Subcutaneous abdominal adipose tissue (tissue), 5 donors: Measurements from ENCODE around the gene MBD6.

Source experiments
- H3K27ac ChIP-seq: one replicate; pipeline ENCODE4 v1.7.0; 2013; ENCODE audit warnings: low read depth, mild to moderate bottlenecking, inconsistent platforms, low read length, moderate library complexity
- H3K27me3 ChIP-seq, 5 donors: one replicate each; pipeline ENCODE4 v1.7.0; 2013; ENCODE audit warnings: low read length in 5 of 5, inconsistent platforms in 1 of 5; ENCODE audit not compliant: control insufficient read depth in 5 of 5, insufficient read depth in 4 of 5
- H3K36me3 ChIP-seq, 5 donors: one replicate each; pipeline ENCODE4 v1.7.0; 2013; ENCODE audit warnings: low read length in 5 of 5; ENCODE audit not compliant: control insufficient read depth in 5 of 5, insufficient read depth in 5 of 5
- H3K4me1 ChIP-seq, 5 donors: one replicate each; pipeline ENCODE4 v1.7.0; 2013; ENCODE audit warnings: low read length in 5 of 5, mild to moderate bottlenecking in 3 of 5, moderate library complexity in 1 of 5; ENCODE audit not compliant: control insufficient read depth in 5 of 5, insufficient read depth in 5 of 5
- H3K4me3 ChIP-seq, 5 donors: one replicate each; pipeline ENCODE4 v1.7.0; 2013; ENCODE audit warnings: low read length in 5 of 5, low read depth in 1 of 5
- H3K9ac ChIP-seq, 5 donors: one replicate each; pipeline ENCODE4 v1.7.0; 2013; ENCODE audit warnings: low read length in 5 of 5, mild to moderate bottlenecking in 4 of 5, moderate library complexity in 3 of 5
- H3K9me3 ChIP-seq, 5 donors: one replicate each; pipeline ENCODE4 v1.7.0; 2013; ENCODE audit warnings: low read length in 5 of 5; ENCODE audit not compliant: control insufficient read depth in 5 of 5
- donor health status: healthy.
- donor health status: healthy.
- donor health status: healthy.
- donor health status: healthy.
- donor health status: healthy.

MBD6 gene

DNA sequence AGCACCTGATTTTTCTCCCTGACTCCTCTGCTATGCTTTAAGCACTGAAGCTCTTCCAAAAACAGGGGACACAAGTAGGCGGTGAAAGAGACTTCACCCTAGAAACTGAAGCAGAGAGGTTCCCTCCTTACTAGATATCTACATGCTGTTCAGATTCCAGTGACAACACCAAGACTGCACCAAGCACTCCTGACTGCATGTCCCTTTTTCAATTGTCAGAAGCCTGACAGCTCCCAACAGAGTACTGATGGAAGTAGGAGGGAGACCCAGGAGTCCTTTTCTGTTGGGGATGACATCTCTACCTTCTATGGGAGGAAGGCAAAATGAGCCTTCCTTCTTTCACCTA lies 13.9 kb downstream of the MBD6 start:
- Histone ChIP-seq H3K4me1 (peaks cover 0 to 8% (median 0%) of the 10 kb centered on the region in 5 donors), H3K9ac (no peak overlapping the region), H3K9me3 (no peaks in the 10 kb centered on the region), H3K27ac (no peak overlapping the region), H3K27me3 (no peaks in the 10 kb centered on the region), H3K4me3 (no peak overlapping the region), H3K36me3 (peaks cover 7 to 83% (median 64%) of the 10 kb centered on the region in 5 donors)

GRCh38 chr12:57539134-57539768 lies 16.6 kb downstream of the MBD6 start:
- Histone ChIP-seq H3K4me3 (no peak overlapping the region), H3K27me3 (no peaks in the 10 kb centered on the region), H3K36me3 (peaks cover 0 to 65% (median 46%) of the 10 kb centered on the region in 5 donors)

DNA sequence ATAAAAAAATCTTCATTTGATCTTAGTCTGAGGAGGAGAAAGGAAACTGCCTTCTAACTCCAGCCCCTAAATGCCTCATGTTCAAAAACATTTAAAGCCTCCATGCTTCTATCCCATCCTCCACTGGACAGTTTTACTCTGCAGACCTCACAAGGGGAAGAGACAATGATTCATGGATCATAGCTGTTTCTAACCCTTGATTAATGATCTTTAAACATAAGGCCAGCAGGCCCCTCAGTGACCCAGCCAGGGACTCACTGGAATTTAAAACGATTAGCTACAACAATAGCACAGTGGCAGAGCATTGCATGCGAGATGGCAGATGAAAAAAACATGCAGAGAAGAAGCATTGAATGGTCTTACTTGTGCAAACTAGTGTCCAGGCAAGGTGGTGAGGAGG lies 18.4 kb downstream of the MBD6 start:
- H3K9me3 ChIP-seq, result no peaks in the 10 kb centered on the region
- H3K36me3 ChIP-seq, result peaks cover 0 to 50% (median 31%) of the 10 kb centered on the region in 5 donors
- no peaks in the 10 kb centered on the region for H3K27me3 ChIP-seq
- H3K4me1 ChIP-seq, result peaks cover 2 to 28% (median 15%) of the 10 kb centered on the region in 5 donors
- H3K9ac ChIP-seq, result no peak overlapping the region
- no peak overlapping the region for H3K4me3 ChIP-seq
- H3K27ac ChIP-seq, result no peak overlapping the region

More at GRCh38 chr12:57539134-57539768, 16.6 kb downstream of the MBD6 start:
- H3K9ac ChIP-seq, result peak overlapping the region in 1 of 5 donors; percentile 14
- no peaks in the 10 kb centered on the region for H3K9me3 ChIP-seq
- H3K4me1 ChIP-seq, result peaks cover 0 to 13% (median 5%) of the 10 kb centered on the region in 5 donors
- H3K27ac ChIP-seq, result no peak overlapping the region

GRCh38 chr12:57541717-57542116 lies 19.1 kb downstream of the MBD6 start:
- Histone ChIP-seq H3K4me1 (peaks cover 7 to 34% (median 22%) of the 10 kb centered on the region in 5 donors), H3K36me3 (peaks cover 0 to 50% (median 31%) of the 10 kb centered on the region in 5 donors), H3K9me3 (no peaks in the 10 kb centered on the region), H3K4me3 (no peak overlapping the region), H3K27ac (no peak overlapping the region), H3K9ac (no peak overlapping the region), H3K27me3 (no peaks in the 10 kb centered on the region)

- no peak overlapping the region for H3K27ac ChIP-seq
- H3K9ac ChIP-seq, result peak overlapping the region in 2 of 5 donors; percentile 14 to 25
- peaks cover 0 to 36% (median 22%) of the 10 kb centered on the region in 5 donors for H3K36me3 ChIP-seq
- no peaks in the 10 kb centered on the region for H3K9me3 ChIP-seq
- H3K4me3 ChIP-seq, result no peak overlapping the region
- H3K4me1 ChIP-seq, result peaks cover 7 to 34% (median 25%) of the 10 kb centered on the region in 5 donors
- H3K27me3 ChIP-seq, result peaks cover 0 to 2% (median 0%) of the 10 kb centered on the region in 5 donors
Measured at GRCh38 chr12:57543581-57543980, 21.0 kb downstream of the MBD6 start.

DNA sequence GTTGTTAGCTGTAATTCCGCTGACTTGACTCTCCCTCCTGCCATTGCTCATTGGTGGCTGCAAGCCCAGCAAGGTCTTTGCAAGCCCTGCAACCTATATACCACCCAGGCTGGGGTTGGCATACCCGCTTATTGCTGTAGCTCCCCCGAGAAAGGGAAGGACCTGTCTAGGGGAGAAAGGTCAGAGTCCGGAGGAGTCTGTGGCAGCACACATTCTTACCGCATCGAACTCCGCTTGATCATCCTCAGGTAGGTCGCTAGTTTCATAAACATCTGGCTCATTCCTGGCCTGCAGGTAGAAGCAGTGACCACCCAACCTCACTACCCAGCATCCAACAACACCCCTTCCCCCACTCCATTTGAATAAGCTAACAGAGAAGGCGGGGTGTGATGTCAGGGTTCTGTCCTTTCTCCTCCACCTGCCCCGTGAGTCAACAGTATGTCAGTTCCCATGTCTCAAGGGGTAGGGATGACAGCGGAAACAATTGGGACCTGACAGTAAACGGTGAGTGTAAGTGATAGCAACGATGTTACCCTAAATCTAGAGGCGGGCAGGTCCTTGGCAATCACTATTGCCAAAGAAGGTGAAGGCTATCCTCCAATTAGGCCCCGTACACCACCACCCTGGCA lies 23.3 kb downstream of the MBD6 start:
- H3K9me3 ChIP-seq, result no peaks in the 10 kb centered on the region
- H3K36me3 ChIP-seq, result peaks cover 0 to 14% (median 10%) of the 10 kb centered on the region in 5 donors
- peaks cover 17 to 25% (median 20%) of the 10 kb centered on the region in 5 donors for H3K27me3 ChIP-seq
- H3K4me3 ChIP-seq, result peak overlapping the region; percentile 83 to 90 (median 87)
- peak overlapping the region; percentile 72 for H3K27ac ChIP-seq
- H3K9ac ChIP-seq, result peak overlapping the region; percentile 84 to 96 (median 90)
- peaks cover 7 to 39% (median 32%) of the 10 kb centered on the region in 5 donors for H3K4me1 ChIP-seq

GRCh38 chr12:57546438-57547287 lies 24.0 kb downstream of the MBD6 start, which contains the start of gene DCTN2:
TSS of gene DCTN2 (minus strand) at chr12:57547192. CDS start at chr12:57547063, 129 bp downstream.
- H3K9me3 ChIP-seq, result no peaks in the 10 kb centered on the region
- peak within 1 kb of the TSS; percentile 72 for H3K27ac ChIP-seq
- H3K27me3 ChIP-seq, result peaks cover 17 to 26% (median 22%) of the 10 kb centered on the region in 5 donors
- H3K36me3 ChIP-seq, result peaks cover 0 to 7% (median 4%) of the 10 kb centered on the region in 5 donors
- H3K4me3 ChIP-seq, result peak within 1 kb of the TSS; percentile 83 to 90 (median 87)
- H3K4me1 ChIP-seq, result peaks cover 7 to 39% (median 32%) of the 10 kb centered on the region in 5 donors
- H3K9ac ChIP-seq, result peak within 1 kb of the TSS; percentile 84 to 96 (median 90)

DNA sequence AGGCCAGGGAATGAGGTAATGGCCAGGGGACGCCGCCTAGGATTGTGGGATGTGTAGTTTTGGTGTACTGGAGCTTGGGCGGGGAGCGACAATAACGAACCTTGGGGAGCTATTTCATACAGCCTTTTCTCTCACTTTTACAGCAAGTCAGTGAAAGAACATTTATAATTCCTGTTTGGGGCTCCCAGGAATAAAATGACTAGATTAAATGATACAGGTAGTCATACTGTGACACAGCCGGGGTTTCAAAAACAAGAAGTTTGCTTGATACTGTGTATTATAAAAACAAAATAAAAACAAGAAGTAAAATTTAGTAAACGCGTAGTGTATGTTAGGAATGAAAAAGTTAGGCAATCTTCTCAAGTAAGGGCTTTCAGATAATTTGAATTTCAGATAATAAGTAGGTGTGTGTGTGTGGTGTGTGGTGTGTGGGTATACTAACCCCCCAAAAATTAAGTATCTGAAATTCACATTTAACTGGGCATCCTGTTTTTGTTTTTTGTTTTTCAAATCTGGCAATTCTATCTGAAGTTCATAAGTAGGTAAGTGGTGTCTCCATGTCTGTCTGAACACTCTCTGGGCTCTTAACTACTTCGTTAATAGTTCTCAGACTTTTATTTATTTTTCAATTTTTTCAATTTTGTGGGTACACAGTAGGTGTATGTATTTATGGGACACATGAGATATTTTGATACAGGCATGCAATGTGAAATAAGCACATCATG lies 24.8 kb downstream of the MBD6 start:
- Histone ChIP-seq H3K4me3 (peak overlapping the region; percentile 28 to 90 (median 86)), H3K27ac (peak overlapping the region; percentile 72), H3K9ac (peak overlapping the region in 4 of 5 donors; percentile 43 to 91 (median 90)), H3K9me3 (no peaks in the 10 kb centered on the region), H3K4me1 (peaks cover 7 to 39% (median 32%) of the 10 kb centered on the region in 5 donors), H3K27me3 (peaks cover 17 to 29% (median 25%) of the 10 kb centered on the region in 5 donors), H3K36me3 (peaks cover 0 to 3% (median 2%) of the 10 kb centered on the region in 5 donors)

DNA sequence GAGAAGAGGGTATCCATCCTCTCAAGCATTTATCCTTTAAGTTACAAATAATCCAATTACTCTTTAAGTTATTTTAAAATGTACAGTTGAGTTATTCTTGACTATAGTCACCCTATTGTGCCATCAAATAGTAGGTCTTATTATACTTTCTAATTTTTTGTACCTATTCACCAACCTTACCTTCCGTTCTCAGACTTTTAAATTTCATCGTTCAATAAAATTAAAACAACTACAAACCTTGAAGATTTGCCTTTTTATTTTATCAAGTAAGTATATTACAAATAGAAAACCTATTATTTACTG lies 25.3 kb downstream of the MBD6 start:
- Histone ChIP-seq H3K4me1 (peaks cover 7 to 39% (median 32%) of the 10 kb centered on the region in 5 donors), H3K27ac (no peak overlapping the region), H3K27me3 (peaks cover 17 to 32% (median 28%) of the 10 kb centered on the region in 5 donors), H3K36me3 (peaks cover 0 to 2% (median 0%) of the 10 kb centered on the region in 5 donors), H3K9ac (no peak overlapping the region), H3K9me3 (no peaks in the 10 kb centered on the region), H3K4me3 (no peak overlapping the region)
